HK-2 (cell line): ENCODE results near the gene PTTG1IP2.

Source experiments
- DNase-seq: peaks from one replicate; pipeline ENCODE4 v3.0.0-alpha.2; 2018; ENCODE audit not compliant: unreplicated experiment

The PTTG1IP2 gene

DNA sequence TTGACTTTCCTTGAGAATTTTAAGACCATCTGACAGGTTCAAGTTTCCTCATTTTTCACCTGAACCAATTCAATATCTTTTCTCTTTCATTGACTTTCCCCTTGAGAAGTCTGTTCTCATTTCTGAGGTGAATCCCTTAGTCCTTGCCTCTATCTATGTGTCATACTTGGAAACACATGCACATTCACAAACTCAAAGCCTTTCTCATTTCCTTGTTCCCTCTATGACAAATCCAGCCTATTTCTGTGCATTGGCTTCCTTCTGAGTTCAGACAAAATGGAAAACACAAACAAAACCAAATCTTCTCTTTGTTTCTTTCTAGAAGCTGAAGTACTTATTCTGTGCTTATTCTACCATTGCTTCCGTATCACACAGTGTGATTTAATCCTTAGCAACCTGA is 13.8 kb downstream of the PTTG1IP2 start:
- no peak for DNase-seq

DNA sequence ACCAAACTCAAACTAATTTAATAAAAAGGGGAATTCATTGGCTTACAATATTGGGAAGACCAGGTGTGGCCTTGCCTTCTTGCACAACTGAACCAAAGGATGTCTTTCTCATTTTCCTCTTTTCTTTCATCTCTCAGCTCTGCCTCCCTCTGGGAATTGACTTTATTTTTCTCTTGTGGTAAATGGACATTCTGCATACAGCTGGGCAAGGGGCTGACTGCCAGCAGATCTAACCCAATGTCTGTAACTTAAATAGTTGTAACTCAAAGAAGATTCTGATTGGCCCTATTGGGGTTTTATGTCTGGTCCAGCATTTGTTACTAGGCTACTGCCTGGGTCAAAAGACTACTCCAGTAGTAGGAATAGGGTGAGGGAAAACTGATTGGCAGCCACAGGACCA is 15.3 kb downstream of the PTTG1IP2 start:
- no peak for DNase-seq

DNA sequence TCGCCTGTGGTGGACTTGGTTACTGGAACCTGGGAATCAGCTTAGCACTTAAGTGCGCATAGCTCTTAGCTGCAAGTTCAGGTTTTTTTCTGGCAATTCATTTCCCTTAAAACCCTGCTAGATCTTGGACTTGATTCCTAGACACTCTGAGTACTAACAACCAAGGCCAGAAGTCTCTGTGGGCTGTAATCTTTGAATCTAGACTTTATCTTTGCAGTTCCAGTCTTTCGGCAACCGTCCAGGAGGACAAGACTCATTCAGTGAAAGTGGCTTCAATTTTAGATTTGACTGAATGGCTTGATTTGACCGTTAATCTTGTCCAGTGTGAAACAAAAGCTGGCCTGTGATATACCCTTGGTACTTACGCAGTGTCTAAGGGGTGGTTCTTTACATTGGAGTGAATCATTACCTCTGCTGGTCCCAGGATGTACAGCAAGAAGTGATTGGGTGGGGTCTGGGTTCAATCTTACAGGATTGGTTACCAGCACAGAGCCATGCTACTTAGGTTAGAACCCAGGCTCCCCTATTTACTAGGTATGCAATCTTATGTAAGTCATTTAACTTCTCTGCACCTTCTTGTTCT is 16.4 kb downstream of the PTTG1IP2 start:
- no peak for DNase-seq

DNA sequence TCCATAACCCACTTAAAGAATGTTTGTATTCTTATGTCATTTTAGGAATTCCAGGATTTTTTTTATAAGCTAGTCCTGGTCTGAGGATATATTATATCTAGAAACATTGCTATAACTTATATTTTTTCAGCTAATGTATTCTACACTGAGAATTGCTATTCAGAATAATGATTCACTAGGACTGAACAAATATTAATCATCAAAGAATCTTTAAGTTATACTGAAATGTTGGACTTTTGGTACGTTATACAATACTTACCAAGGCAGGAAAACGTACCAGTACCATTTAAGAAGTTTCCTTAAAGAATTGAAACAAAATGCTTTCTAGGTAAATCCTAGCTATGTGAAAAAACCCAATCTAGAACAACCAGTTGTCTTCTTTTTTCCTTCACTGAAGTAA is 18.4 kb downstream of the PTTG1IP2 start:
- DNase-seq = no peak

DNA sequence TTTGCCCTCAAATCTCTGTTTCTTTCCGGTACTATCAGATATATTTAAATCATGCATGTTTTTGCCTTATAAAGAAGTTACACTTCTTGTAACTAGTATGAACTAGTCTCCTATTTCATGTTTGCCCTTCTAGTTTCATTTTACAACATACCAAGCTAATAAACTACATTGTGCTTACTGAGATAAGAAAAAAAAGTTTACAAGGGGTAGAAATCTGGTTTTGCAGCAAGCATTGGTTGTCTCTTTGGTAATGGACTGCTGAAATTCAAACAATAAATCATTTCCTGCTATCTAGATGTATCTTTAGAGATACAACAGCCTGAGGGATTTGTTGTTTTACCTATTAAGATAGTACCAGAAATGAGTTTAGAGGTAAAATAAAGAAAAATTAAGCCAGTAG is 18.8 kb downstream of the PTTG1IP2 start:
- DNase-seq = no peak

DNA sequence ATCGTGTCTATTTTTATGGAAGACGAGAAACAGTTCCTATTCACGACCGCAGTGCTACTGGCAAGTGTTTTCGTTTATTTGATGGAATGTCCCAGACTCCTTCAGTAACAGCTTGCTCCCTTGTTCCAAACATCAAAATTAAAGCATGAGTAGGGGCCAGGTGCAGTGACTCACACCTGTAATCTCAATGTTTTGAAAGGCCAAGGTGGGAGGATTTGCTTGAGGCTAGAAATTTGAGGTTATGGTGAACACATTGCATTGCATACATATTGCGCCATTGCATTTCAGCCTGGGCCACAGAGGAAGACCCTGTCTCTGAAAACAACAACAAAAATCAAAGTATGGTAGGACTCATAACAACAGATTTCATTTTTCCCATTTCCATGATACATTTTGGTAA is 22.8 kb downstream of the PTTG1IP2 start:
- no peak for DNase-seq

DNA sequence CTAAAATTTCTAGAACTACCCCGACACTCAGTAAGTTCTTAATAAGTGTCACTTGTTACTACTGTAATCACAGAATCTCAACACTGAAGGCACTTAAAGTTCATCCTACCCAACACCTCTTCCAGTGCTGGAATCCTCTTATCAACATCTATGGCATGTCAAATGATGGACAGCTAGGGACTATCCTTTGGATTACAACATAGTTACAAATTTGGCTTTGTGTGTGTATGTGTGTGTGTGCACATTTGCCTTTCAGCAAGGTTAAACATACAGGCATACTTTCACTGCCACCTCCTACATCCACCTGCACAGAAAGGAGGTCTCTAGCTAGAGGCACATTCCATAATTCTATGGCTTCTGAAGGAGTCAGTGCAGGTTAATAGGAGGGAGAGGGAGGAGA is 25.8 kb downstream of the PTTG1IP2 start:
- DNase-seq = no peak

DNA sequence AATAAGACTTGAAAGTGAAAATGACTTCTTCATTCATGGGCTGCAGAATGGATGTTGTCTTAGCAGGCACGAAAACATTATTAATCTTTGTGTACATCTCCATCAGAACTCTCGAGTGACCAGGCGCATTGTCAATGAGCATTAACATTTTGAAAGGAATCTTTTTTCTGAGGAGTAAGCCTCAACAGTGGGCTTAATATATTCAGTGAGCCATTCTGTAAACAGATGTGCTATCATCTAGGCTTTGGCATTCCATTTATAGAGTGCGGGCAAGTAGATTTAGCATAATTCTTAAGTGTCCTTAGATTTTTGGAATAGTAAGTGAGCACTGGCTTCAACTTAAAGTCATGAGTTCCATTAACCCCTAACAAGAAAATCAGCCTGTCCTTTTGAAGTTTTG is 33.1 kb downstream of the PTTG1IP2 start:
- no peak for DNase-seq

DNA sequence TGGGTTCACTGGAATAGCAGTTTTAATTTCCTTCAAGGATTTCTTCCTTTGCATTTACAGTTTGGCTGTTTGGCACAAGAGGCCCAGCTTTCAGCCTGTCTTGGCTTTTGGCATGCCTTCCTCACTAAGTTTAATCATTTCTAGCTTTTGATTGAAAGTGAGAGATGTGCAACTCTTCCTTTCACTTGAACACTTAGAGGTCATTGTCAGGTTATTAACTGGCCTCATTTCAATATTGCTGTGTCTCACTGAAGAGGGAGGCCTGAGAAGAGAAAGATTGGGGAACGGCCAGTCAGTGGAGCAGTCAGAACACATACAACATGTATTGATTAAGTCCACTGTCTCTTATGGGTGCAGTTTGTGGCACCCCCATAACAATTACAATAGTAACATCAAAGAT is 33.9 kb downstream of the PTTG1IP2 start:
- no peak for DNase-seq

DNA sequence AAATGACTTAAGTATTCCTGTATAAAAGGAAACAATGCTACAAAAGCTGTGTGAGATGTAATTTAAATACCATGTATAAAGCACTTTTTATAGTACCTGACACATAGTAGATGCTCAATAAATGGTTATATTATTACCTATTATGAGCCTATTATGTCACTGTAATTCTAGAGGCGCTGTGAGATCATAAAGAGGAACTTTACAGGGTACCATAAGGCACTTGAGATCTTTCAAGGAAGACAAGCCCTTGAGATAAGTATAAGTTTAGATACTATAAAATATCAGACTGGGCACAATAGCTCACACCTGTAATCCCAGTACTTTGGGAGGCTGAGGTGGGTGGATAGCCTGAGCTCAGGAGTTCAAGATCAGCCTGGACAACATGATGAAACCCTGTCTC is 38.3 kb downstream of the PTTG1IP2 start:
- no peak for DNase-seq

DNA sequence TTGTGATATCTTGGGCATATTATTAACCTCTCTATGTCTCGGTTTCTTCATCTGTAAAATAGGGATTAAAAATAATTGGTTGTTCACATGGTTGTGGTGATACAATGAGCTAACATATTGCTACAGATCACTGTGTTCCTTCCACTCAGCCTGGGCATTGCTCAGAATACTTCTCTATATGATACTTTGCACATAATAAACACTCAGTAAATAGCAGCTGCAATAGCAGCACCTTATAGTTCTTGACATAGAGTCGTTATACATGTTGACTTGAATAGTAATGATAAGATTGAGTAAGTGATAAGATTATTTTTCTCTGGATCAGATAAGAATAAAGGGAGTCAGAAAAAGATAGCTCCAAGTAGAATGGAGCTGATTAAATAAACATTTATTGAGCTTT is 42.3 kb downstream of the PTTG1IP2 start:
- DNase-seq = no peak

DNA sequence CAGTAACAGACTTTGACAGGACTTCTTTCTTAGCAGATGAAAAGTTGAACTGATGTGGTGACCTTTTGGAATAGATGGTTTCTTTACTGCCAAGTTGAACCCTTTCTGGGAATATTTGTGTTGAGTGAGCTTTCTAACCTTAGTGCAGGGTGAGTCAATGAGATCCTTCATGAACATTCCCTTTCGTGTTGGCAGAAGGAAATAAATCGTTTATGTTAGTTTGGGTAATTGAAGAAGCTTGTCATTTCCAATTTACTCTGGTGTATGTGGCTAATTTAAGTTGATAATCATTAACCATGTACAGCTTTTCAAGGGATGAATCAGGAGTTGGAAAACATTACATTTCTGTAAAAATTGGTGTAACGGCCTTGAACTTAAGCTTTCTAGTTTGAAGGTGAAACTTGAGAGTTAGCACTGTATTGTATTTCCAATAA is 43.4 kb downstream of the PTTG1IP2 start:
- no peak for DNase-seq

DNA sequence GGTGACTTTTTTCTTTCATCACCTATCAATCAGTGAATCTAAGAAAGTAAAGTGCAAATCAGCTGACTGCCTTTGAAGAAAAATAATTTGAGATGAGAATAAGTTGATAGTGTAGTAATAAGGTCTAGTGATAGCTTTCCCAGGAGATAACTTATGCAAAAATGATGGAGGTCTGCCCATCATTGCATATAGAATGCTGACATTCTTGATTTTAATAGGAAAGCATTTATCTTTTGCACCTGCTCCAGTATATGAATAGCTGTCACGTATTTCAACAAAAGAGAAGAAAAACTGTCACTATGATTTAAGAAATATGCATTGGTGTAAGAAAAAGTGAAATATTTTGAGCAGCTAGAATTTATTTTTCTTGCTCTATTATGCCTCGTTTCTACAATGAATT is 46.8 kb downstream of the PTTG1IP2 start:
- no peak for DNase-seq

DNA sequence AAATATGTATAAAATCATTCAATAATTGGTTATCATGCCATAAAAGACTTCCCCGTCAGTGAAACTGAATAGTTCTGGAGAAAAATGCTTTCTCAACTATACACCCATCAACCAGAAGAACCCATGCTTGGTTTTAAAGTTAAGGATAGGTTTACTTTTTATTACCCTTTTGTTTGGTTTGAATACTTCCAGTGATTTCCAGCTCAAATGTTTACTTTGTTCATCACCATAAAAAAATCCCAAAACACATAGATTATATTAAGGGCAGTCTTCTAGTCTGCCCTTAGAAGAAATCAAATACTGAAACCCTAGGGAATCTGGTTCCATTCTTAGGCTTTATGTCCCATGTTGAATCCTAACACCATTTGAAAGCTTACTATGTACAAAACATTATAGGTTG is 49.2 kb downstream of the PTTG1IP2 start:
- no peak for DNase-seq

DNA sequence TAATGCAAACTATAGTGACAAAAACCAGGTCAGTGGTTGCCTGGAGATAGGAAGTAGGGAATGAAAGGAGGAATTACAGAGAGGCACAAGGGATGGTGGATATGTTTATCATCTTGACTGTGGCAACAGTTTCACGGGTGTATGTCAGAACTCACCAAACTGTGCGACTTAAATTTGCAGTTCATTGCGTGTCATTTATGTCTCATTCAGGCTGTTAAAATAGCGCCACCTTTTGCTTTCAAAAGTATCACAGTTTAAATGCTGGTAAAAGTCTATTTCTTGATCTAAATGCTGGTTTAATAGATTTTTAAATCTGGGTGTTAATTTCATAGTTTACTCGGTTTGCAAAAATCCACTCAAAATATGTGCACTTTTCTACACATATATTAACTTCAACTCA is 51.0 kb downstream of the PTTG1IP2 start:
- no peak for DNase-seq

DNA sequence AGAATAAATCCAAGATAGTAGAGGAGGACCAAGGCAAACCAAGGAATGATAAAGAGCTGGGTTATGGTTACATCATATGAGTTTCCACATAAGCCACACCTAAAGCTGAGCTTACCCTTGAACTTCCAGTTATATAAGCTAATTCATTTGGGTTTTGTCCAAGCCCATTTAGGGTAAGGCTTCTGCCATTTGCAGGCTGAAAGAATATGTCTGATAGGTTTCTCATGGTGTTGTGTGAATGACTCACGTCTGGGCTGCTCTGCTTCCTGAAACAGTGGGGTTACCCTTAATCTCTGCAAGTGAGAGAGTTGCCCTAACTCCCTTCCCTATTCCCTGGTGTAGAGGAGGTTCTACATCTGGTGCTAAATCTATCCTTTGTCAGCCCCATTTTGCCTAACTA is 60.8 kb downstream of the PTTG1IP2 start:
- no peak for DNase-seq

DNA sequence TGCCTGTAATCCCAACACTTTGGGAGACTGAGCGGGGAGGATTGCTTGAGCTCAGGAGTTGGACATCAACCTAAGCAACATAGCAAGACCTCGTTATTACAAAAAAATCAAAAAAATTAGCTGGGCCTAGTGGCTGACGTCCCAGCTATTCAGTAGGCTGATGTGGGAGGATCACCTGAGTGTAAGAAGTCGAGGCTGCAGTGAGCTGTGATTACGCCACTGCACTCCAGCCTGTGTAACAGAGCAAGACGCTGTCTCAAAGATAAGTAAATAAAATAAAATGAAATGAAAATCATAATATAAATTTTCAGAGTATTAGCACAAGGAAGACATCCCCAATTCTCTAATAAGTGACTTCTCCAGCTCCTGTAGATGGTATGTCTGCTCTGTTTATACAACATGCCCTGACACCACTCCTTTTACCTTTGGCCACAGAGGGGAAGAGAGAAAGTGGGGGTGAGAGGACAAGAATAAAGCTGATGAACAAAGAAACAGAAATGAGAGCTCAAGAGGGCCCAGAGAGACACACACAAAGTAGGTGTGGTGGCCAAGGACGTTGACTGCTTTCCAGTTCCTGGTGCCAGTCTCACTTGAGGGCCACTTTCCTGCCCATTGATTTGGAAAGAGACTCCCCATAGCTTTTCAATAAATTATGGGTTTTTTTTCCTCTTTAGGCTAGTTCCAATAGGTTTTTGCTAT is 62.9 kb downstream of the PTTG1IP2 start:
- no peak for DNase-seq

DNA sequence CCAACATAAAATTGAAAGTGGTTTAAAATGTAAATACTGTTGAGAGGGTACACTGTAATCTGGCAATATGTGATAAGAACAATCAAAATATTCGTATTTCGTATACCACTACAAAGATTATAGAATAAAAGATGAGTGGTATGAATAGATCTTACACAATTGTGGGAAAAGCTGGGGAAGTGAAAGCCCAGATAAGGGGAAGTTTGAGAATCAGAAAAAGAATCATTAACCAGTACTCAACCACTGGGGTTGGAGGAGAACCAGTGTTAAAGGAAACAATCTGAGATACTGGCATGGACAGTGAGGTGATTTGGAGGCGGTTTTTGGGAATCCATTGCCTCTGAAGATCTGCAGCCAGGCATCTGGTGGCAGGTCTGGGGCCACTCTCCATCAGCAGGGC is 67.0 kb downstream of the PTTG1IP2 start:
- DNase-seq = no peak

DNA sequence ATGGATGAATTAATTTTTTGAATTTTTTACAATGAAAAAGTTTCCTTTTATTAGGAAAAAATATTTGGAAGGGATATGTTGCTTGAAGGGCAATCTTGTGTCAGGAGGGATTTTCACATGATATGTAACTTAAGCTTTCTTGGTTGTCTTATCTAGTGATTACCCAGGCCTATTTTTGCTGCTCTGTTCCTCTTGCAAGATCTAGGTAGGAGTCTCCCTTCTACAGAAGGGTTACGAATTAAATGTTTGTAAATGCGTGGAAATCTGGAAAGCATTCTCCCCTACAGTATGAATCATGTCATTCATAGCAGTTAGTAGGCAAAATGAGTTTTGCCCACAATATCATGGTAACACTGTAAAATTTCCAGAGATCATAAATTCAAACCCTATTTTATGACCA is 69.0 kb downstream of the PTTG1IP2 start:
- no peak for DNase-seq

DNA sequence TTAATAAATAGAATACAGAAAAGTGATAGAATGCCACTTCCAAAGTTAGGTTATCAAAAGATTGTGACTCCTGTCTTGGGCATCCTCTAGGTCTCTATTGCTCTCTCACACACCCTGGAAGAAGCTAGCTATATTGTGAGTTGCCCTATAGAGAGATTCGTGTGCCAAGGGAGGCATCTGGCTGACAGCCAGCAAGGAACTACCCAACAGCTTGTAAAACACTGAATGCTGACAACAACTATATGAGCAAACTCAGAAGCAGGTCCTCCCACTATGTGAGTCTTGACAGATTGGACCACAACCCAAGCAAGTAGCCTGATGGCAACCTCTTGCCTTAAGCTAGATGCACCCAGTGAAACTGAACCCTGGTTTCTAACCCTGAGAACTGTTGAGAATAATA is 71.0 kb downstream of the PTTG1IP2 start:
- no peak for DNase-seq

DNA sequence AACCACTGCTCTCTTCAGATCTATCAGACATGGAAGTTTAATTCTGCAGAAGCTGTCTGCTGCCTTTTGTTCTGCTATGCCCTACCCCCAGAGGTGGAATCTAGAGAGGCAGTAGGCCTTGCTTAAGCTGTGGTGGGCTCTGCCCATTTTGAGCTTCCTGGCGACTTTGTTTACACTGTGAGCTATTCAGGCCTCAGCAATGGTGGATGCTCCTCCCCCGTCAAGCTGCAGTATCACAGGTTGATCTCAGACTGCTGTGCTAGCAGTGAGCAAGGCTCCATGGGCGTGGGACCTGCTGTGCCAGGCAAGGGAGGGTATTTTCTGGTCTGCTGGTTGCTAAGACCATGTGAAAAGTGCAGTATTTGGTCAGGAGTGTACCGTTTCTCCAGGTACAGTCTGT is 81.6 kb downstream of the PTTG1IP2 start:
- DNase-seq = no peak

DNA sequence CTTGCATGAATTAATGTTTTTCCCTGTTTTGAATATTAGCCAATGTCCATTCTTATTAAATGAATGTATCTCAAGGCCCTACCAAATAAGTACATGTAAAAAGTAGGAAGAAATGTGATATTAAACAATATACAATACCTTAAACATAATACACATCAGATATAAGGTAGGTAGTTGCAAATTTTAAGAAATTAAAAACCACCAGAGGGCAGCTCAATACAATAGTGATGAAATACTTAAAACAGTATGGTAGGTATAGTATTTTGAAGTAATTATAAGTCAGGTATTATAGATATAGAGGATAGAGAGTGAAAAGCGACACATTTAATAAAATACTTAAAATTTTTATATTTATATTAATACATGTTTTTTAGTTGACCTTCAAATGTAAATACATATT is 83.1 kb downstream of the PTTG1IP2 start:
- no peak for DNase-seq

DNA sequence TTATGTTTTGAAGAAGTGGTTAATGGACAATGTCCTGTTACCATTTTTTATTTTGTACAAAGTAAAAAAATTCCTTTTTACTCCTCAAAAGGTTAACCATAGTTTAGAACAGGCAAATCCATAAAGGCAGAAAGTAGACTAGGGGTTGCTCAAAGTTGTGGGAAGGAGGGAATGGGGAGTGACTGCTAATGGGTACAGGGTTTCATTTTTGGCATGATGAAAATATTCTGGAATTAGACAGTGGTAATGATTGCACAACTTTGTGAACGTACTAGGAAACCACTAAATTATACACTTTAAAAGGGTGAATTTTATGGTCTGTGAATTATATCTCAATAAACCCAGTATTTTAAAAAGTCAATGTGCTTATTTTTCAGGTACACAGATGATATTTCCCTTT is 91.3 kb downstream of the PTTG1IP2 start:
- DNase-seq = no peak
